ENCODE results near the gene SYNJ1. TPM values are rescaled to one million over a fixed set of nuclear protein-coding genes. Genes with fewer than 3 reads are reported as not detected.
"Not testable (repeated sequence)": the region's sequence is repeated elsewhere in the genome, so short reads cannot be mapped to it uniquely, and the experiment has no call there.

The SYNJ1 gene, protein sequence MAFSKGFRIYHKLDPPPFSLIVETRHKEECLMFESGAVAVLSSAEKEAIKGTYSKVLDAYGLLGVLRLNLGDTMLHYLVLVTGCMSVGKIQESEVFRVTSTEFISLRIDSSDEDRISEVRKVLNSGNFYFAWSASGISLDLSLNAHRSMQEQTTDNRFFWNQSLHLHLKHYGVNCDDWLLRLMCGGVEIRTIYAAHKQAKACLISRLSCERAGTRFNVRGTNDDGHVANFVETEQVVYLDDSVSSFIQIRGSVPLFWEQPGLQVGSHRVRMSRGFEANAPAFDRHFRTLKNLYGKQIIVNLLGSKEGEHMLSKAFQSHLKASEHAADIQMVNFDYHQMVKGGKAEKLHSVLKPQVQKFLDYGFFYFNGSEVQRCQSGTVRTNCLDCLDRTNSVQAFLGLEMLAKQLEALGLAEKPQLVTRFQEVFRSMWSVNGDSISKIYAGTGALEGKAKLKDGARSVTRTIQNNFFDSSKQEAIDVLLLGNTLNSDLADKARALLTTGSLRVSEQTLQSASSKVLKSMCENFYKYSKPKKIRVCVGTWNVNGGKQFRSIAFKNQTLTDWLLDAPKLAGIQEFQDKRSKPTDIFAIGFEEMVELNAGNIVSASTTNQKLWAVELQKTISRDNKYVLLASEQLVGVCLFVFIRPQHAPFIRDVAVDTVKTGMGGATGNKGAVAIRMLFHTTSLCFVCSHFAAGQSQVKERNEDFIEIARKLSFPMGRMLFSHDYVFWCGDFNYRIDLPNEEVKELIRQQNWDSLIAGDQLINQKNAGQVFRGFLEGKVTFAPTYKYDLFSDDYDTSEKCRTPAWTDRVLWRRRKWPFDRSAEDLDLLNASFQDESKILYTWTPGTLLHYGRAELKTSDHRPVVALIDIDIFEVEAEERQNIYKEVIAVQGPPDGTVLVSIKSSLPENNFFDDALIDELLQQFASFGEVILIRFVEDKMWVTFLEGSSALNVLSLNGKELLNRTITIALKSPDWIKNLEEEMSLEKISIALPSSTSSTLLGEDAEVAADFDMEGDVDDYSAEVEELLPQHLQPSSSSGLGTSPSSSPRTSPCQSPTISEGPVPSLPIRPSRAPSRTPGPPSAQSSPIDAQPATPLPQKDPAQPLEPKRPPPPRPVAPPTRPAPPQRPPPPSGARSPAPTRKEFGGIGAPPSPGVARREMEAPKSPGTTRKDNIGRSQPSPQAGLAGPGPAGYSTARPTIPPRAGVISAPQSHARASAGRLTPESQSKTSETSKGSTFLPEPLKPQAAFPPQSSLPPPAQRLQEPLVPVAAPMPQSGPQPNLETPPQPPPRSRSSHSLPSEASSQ (N-terminal part only)
- total RNA-seq (10 to 100 TPM; 17.5 to 26.5 TPM), polyA plus RNA-seq (ENCODE audit: insufficient read length in 6 of 6) (10 to 100 TPM; 15.3 to 20.0 (median 18.1) TPM)
- long read RNA-seq, donor 1 = 0 reads
- long read RNA-seq, donor 2 = 0 reads
- long read RNA-seq, donor 3 = 0 reads
- long read RNA-seq, donor 4 = 0 reads
- long read RNA-seq, donor 5, full-length matches to known transcripts = 1 of 1 reads
- long read RNA-seq, donor 5, partial matches to known transcripts = 0 of 1 reads
- long read RNA-seq, donor 5, other reads (novel, unspliced or antisense) = 0 of 1 reads
- long read RNA-seq, donor 6 = 0 reads
- long read RNA-seq, donor 7, full-length matches to known transcripts = 1 of 1 reads
- long read RNA-seq, donor 7, partial matches to known transcripts = 0 of 1 reads
- long read RNA-seq, donor 7, other reads (novel, unspliced or antisense) = 0 of 1 reads
- long read RNA-seq, donor 8 = 0 reads
- long read RNA-seq, donor 9 = 0 reads
- long read RNA-seq, donor 10 = 0 reads
- long read RNA-seq, donor 11 = 0 reads
- long read RNA-seq, donor 12 = 0 reads

DNA sequence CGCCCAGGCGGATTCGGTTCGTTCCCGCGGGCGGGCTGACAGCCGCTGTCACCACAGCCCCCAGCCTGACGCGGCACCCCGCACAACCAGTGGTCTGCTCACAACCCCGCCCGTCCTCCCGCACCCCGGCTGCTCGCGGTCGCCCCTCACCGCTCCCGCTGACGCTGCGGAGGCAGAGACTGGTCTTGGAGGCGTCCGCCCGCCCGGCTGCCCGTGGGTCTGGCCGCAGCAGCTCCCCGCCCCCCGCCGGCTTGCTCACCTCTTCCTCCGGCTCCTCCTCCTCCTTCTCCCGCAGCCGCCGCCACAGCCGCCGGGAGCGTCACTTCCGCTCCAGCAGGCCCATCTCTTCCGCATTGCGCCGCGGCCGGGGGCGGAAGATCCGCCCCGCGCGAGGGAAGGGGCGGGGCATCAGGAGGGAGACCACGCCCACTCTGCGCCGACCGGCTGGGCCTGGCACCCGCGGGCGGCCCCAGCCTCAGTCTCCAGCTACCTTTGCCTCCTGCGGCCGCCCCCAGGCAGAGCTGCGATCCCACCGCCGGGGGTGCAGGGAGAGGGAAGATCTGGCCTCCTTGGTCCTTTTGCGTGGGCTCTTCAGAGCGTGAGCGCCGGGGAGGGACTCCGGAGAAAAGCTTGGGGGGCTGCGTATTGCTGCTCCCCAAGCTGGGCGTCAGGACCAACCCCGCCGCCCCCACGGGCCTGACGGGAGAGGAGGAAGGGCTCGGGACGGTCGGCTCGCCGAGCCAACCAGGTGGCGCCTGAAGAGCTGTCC is at the start of gene SYNJ1:
Gene SYNJ1, minus strand, starts transcription at position 327 of the 769 bp plus-strand sequence. CDS start 1,118 bp downstream, outside the sequence.
- H3K9me3 ChIP-seq = no peaks in the 10 kb centered on the region
- DNase-seq = peak; percentile 93 to 100 (median 97)
- H3K27me3 ChIP-seq = no peaks in the 10 kb centered on the region
- peak; percentile 98 for ATAC-seq
- H3K36me3 ChIP-seq = peaks cover 0 to 15% of the 10 kb centered on the region in 2 donors
- TF ChIP-seq, protein P1, sequence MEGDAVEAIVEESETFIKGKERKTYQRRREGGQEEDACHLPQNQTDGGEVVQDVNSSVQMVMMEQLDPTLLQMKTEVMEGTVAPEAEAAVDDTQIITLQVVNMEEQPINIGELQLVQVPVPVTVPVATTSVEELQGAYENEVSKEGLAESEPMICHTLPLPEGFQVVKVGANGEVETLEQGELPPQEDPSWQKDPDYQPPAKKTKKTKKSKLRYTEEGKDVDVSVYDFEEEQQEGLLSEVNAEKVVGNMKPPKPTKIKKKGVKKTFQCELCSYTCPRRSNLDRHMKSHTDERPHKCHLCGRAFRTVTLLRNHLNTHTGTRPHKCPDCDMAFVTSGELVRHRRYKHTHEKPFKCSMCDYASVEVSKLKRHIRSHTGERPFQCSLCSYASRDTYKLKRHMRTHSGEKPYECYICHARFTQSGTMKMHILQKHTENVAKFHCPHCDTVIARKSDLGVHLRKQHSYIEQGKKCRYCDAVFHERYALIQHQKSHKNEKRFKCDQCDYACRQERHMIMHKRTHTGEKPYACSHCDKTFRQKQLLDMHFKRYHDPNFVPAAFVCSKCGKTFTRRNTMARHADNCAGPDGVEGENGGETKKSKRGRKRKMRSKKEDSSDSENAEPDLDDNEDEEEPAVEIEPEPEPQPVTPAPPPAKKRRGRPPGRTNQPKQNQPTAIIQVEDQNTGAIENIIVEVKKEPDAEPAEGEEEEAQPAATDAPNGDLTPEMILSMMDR (IDR thresholded peaks at IDR 0.05) = no peak
- H3K27ac ChIP-seq = peak within 1 kb of the TSS; percentile 90 to 98
- intact Hi-C loops (cut with DNase I) = no loop called here
- peak within 1 kb of the TSS; percentile 87 to 99 for H3K4me3 ChIP-seq
- peaks cover 0 to 37% of the 10 kb centered on the region in 2 donors for H3K4me1 ChIP-seq

DNA sequence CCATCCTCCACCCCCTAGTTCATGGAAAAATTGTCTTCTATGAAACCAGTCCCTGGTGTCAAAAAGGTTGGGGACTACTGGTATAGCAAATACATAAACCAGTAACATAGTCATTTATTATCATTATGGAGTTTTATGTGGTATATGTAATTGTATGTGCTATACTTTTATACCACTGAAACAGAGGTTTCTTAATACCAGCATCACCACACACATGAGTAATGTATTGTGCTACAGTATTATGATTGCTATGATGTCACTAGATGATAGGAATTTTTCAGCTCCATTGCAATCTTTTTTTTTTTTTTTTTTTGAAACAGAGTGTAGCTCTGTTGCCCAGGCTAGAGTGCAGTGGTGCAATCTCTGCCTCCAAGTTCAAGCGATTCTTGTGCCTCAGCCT is 49.5 kb upstream of the SYNJ1 start:
- Histone ChIP-seq H3K27me3 (no peaks in the 10 kb centered on the region), H3K36me3 (no peaks in the 10 kb centered on the region), H3K4me3 (no peak overlapping the region), H3K9me3 (no peaks in the 10 kb centered on the region), H3K27ac (no peak overlapping the region), H3K4me1 (peaks cover 0 to 10% of the 10 kb centered on the region in 2 donors)
- DNase-seq (no peak), ATAC-seq (no peak)
- TF ChIP-seq, protein P1 (IDR thresholded peaks at IDR 0.05) = no peak
- intact Hi-C loops (cut with DNase I) = no loop called here

DNA sequence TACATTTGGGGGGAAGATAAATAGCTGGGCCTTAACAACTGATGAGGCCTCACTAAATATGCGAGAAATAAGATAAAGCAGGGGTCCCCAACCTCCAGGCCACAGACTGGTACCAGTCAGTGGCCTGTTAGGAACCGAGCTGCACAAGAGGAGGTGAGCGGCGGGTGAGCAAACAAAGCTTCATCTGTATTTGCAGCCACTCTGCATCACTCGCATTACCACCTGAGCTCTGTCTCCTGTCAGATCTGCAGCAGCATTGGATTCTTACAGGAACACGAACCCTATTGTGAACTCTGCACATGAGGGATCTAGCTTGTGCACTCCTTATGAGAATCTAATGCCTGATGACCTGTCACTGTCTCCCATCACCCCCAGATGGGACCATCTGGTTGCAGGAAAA is 48.9 kb upstream of the SYNJ1 start:
- Histone ChIP-seq H3K27me3 (no peaks in the 10 kb centered on the region), H3K4me3 (no peak overlapping the region), H3K27ac (no peak overlapping the region), H3K4me1 (peaks cover 0 to 10% of the 10 kb centered on the region in 2 donors), H3K9me3 (no peaks in the 10 kb centered on the region), H3K36me3 (no peaks in the 10 kb centered on the region)
- TF ChIP-seq, protein P1 (IDR thresholded peaks at IDR 0.05) = no peak
- intact Hi-C loops (cut with DNase I) = no loop called here
- ATAC-seq (no peak), DNase-seq (no peak)

DNA sequence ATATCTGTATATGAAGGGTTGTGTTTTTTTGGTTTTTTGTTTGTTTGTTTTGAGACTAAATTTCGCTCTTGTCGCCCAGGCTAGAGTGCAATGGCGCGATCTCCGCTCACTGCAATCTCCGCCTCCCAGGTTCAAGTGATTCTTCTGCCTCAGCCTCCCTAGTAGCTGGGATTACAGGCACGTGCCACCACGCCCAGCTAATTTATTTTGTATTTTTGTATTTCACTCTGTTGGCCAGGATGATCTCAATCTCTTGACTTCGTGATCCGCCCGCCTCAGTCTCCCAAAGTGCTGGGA is 45.2 kb upstream of the SYNJ1 start:
- intact Hi-C loops (cut with DNase I); H3K9me3 ChIP-seq; ATAC-seq; H3K27me3 ChIP-seq; DNase-seq; H3K36me3 ChIP-seq: not testable (repeated sequence)
- Histone ChIP-seq H3K27ac (peak overlapping the region in 1 of 2 donors; percentile 93), H3K4me1 (peaks cover 11 to 39% of the 10 kb centered on the region in 2 donors), H3K4me3 (peak overlapping the region in 1 of 2 donors; percentile 78)

Data from left lung (tissue), 14 donors.